ENCODE results near the gene ECHS1.
"Not testable (repeated sequence)": the region's sequence is repeated elsewhere in the genome, so short reads cannot be mapped to it uniquely, and the experiment has no call there.

ECHS1 gene

DNA sequence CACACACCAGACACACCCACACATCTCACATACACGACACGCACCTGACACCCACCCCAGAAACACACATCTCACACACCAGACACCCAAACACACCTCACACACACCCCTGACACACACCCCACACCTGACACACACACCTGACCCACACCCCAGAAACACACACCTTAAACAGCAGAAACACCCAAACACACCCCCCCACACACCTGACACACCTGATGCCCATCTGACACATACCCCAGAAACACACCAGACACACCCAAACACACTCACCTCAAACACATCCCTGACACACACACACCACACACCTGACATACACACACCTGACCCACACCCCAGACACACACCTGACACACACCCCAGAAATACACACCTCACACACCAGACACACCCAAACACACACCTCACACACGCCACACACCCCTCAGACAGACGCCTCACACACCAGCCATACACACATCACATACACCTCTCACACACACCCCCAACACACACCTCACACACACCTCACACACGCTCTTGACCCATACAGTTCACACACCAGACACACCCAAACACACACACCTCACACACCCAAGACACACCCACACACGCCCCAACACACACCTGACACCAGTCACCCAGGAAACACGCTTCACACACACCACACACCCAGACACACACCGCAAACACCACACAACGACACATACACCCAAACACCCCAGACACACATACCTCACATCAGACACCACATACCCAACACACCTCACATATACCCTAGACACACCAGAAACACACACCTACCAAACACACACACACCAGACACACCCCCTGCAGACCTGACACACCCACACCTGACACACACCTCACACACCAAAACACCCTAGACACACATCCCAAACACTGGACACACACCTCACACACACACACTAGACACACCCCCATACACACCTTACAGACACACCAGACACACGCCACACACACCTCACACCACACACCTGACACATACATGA is 34.8 kb downstream of the ECHS1 start:
- no peak for DNase-seq

GRCh38 chr10:133337370-133337725 is 35.8 kb downstream of the ECHS1 start:
- DNase-seq, result no peak

DNA sequence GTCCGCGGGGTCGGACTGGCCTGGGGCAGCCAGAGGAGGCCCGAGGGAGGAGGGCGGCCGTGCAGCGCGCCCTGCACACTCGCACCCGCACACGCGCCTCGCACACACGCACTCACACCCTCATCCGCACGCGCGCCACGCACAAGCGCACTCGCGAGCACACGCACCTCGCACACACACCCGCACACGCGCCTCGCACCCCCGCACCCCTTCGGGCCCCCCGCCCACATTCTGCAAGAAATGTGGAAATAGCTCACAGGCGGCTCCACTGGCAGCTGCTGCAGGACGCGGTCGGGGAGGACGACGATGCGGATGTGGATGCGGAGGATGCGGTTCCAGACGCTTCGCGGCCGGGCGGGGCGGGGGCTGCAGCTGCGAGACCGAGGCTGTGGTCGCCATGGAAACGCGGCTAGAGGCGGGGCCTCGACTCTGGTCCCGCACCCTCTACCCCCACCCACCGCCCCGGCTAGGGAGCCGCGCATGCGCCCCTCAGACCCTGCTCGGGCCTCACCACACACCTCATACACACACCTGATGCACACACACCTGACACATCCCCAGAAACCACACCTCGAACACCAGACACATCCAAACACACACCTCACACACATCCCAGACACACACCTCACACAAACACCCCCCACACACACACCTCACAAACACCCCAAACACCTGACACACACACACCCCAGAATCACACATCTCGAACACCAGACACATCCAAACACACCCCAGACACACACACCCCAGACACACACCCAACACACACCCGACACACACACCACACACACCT is 36.4 kb downstream of the ECHS1 start, which contains the start of gene CALY:
TSS of gene CALY (minus strand) at position 320 of the 793 bp plus-strand sequence. CDS start 7,907 bp downstream, outside the sequence.
- no peak for DNase-seq

GRCh38 chr10:133336118-133336576 is 37.0 kb downstream of the ECHS1 start:
- DNase-seq, result no peak

DNA sequence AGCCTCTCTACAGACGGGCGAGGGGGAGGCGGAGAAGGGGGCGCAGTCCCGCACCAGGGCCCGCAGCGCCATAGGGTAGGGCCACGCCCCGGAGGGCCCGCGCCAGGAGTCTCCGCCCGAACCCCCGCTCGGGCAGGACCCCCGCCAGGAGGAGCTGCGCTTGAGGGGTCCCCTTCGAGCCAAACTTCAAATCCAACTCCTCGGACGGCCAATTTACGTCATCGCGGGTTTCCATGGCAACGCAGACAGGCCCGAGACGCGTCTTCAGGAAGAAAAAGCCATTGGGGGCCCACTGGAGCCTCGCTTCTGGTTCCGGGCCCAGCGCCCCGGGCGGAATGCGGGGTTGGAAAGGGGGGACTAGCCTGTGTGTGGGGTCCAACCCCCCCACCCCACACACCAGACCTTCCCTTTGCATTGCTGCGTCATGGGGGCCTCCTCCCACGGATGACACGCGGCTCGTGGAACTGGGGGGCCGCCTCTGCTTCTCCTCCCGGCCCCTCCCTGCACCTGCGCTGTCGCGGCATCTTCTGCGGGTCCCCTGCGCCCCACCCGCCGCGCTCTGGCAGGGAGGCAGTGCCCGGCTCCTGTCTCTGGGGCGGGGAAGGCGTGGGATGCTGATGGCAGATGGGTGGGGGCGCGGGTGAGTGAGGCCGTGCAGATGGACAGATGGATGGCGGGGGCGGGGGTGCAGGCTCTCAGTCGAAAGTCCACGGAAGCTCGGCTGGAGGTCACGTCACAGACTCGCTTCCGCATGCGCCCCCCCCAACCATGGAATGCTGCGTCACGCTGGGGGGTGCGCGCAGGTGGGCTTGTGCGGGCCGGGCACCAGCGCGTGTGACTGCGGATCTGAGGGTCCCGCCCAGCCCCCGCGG is 37.7 kb downstream of the ECHS1 start:
- DNase-seq, result no peak

DNA sequence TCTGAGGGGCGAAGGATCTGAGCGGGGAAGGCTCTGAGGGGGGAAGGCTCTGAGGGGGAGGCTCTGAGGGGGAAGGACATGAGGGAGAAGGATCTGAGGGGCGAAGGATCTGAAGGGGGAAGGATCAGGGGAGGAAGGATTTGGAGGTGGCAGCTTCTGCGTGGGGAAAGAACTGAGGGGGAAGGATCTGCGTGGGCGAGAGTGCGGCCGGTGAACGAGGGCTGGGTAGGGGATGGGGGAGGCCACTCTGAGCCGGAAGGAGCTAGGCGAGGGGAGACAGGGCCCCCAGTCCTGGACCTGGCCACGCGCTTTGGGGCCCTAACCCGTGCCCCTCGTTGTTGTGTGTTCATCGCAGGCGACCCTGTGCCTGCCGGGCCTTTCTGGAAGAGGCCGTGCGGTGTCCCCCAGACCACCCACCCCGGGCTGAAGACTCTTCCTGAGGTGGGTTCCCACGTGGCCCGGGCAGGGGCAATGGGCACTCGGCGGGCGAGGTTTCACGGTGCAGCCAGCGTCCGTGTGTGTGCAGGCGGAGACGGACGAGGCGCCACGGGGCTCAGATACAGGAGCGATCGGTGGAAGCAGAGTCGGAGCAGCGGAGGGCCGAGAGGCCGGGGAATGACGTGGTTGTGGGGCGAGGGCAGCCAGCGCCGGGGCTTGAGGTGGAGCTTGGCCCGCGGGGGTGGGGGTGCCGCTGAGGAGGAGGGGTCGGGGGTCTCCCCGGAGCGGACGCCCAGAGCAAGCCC is 38.5 kb downstream of the ECHS1 start:
- no peak for DNase-seq

GRCh38 chr10:133332936-133333699 is 40.0 kb downstream of the ECHS1 start:
- no peak for DNase-seq

DNA sequence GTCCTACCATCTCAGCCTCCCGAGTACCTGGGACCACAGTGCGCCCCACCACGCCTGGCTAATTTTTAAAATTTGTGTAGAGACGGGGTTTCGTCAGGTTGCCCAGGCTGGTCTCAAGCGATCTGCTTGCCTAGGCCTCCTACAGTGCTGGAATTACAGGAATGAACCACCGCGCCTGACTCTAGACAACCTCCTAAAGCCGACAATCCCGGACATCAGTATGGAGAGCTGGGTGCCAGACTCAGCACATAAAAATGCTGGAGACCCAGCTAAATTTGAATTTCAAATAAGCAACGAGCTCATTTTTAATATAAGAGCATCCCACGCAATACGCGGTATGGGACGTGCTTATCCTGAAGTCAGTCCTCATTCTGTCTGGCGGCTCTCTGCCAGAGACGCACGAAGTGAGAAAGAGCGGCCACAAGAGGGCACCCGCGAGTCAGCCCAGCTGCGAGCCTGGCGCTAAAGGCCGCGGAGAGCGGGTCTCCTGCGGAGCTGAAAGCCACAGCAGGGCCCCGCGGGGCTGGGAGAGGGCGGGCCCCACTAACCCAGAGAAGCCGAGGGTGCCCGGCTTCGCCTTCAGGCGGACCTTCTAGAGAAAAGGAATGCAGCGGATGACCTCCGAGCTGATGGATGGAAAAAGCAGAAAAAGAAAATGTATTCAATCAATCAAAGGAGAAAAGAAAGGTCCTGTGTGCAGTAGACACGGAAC is 43.5 kb downstream of the ECHS1 start:
- DNase-seq, result peak; percentile 90

DNA sequence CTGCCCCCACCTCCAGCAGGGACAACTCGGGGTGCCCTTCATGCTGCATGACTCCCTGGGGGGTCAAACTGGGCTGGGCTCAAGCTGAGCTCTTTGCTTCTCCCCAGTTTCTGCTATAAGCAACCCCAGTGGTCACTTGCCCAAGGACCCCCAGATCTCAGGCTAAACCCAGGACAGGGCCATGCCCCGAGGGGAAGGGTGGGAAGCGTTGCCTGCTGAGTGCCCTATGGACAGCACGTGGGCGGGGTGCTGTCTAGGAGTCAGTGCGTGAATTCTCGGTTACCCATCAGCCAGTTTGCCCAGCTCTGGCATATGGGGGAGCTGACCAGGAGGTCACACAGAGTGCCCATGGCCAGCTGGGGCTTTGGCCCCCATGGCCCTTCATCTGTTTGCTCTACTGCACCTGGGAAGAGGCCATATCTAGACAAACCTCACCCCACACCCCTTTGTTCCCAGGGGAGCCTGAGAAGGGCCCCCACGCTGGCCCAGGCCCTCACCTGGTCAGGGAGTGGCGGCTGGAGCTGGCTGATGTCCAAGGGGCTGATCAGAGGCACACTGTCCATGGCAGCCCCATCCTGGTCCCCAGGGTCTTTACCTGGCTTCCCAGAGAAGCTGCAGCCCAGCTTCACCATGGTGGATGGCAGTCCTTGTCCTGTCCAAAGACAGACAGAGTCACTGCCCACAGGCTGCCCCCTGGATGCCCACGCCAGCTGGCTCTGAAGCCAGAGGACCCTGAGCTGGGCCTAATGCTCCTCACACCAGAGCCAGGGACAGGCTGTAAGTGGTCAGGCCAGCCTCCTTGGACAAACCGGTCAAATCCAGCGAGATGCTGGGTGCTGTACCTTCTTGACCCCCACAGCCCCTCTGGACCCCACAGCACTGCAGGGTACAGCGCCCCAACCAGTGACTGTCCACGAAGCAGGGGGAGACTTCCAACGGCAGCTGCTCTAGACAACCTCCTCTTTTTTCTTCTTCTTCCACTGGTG is 44.5 kb downstream of the ECHS1 start:
- DNase-seq, result no peak

GRCh38 chr10:133327651-133328357 is 45.4 kb downstream of the ECHS1 start:
- no peak for DNase-seq

DNA sequence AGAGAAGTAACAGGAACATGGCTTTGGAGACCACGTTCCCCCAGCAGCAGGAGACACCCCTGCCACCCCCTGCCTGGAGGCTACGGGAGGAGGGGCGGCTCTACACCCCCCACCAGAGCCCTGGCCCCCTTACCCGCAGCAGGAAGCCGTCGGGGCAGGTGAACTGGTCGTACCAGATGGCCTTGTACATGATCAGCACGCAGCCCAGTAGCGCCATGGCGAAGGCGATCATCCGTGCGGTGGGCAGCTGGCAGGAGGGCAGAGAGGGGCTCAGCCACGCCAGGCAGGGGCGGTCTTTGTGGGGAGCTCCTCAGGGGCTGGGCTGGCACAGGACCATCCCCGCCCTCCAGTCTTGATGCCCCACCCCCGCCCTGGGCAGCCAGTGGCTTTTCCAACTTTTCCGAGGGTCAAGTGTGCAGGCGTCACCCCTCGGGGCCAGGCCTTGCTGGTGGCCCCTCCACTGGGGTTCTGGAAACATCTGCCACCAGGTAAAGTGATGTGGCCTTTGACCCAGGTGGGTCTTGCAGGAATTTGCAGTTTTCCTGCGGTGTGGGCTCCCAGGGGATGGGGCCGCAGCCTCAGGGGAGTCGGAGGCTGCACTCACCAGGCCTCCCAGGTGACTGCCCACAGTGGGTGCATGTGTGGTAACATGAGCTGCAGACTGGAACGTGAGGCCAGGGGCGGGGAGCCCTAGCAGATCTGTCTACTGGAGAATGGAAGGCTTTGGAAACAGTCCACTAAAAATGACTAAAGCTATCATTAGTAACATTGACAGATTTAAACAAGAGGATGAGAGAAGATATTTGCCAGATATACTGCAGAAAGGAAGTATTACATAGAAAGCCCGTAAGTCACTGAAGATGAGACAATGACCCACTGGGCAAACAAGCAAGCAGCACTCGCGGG is 46.2 kb downstream of the ECHS1 start:
- no peak for DNase-seq

GRCh38 chr10:133326223-133326551 is 47.0 kb downstream of the ECHS1 start:
- no peak for DNase-seq

- DNase-seq, result no peak
Measured at GRCh38 chr10:133325440-133326222, 47.5 kb downstream of the ECHS1 start.

- no peak for DNase-seq
Measured at GRCh38 chr10:133324857-133325260, 48.3 kb downstream of the ECHS1 start.

DNA sequence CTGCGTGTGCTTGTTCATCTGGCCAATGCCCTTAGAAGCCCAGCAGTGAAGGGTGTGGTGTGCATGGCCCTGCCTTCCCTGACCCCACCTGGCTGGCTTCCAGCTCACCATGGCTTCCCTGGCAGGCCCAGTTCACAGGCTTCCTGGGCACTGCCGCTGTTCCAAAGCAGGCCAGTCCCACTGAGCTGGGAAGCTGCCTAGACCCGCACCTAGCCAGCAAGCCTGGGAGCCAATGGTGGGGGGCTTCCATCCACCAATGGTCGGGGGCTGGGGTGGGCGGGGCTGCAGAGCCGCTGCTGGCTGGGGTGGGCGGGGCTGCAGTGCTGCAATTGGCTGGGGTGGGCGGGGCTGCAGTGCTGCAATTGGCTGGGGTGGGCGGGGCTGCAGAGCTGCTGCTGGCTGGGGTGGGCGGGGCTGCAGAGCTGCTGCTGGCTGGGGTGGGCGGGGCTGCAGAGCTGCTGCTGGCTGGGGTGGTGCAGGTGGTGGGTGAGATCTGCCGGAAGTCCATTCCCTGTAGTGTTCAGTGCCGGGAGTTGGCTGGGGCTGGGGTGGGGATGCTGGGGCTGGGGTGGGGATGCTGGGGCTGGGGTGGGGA is 48.9 kb downstream of the ECHS1 start:
- DNase-seq, result peak in 1 of 2 experiments; percentile 32

DNA sequence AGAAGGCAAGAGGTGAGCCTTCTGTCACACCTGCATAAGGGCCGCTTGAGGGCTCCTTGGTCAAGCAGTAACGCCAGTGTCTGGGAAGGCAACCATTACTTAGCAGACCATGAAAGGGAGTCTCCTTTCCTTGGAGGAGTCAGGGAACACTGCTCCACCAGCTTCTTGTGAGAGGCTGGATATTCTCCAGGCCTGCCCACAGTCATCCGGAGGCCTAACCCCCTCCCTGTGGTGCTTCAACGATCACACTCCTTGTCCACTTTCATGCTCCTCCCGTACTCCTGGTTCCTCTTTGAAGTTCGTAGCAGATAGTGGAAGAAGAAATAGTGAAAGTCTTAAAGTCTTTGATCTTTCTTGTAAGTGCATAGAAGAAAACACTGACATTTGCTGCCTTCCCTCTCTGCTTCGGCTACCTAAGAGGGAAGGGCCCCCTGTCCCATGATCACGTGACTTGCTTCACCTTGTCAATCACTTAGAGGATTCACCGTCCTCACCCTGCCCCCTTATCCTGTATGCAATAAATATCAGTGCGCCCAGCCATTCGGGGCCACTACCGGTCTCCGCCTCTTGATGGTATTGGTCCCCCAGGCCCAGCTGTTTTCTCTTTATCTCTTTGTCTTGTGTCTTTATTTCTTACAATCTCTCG is 51.0 kb downstream of the ECHS1 start:
- DNase-seq, result not testable (repeated sequence)
